Effector memory CD4-positive, alpha-beta T cell (primary cell): Measurements from ENCODE around the gene COLEC11.
"Not testable (repeated sequence)": the region's sequence is repeated elsewhere in the genome, so short reads cannot be mapped to it uniquely, and the experiment has no call there.

Experiments used
- DNase-seq, 3 donors: peaks; one replicate each; pipeline ENCODE4 v3.0.0-alpha.2; 2020
- H3K27ac ChIP-seq: 2 replicates; pipeline ENCODE4 v1.7.0; 2013; ENCODE audit warnings: mild to moderate bottlenecking, low read length, moderate library complexity; ENCODE audit not compliant: insufficient read depth, poor library complexity, severe bottlenecking
- H3K27me3 ChIP-seq: replicated peaks from 2 replicates; pipeline ENCODE4 v1.7.0; 2013; ENCODE audit warnings: mild to moderate bottlenecking, low read length; ENCODE audit not compliant: insufficient read depth, control insufficient read depth, poor library complexity, severe bottlenecking
- H3K36me3 ChIP-seq: 2 replicates; pipeline ENCODE4 v1.7.0; 2013; ENCODE audit warnings: mild to moderate bottlenecking, low read length, moderate library complexity; ENCODE audit not compliant: control insufficient read depth, insufficient read depth
- H3K4me1 ChIP-seq: 2 replicates; pipeline ENCODE4 v1.7.0; 2013; ENCODE audit warnings: low read length, mild to moderate bottlenecking; ENCODE audit not compliant: control insufficient read depth, insufficient read depth, poor library complexity, severe bottlenecking
- H3K4me3 ChIP-seq: 2 replicates; pipeline ENCODE4 v1.7.0; 2013; ENCODE audit warnings: low read length, low read depth, mild to moderate bottlenecking; ENCODE audit not compliant: insufficient read depth, poor library complexity, severe bottlenecking
- H3K9me3 ChIP-seq: 2 replicates; pipeline ENCODE4 v1.7.0; 2013; ENCODE audit warnings: mild to moderate bottlenecking, low read length, moderate library complexity; ENCODE audit not compliant: control insufficient read depth

Gene COLEC11

GRCh38 chr2:3604991-3605961, 10.4 kb downstream of the COLEC11 start:
- H3K27ac ChIP-seq: no peak overlapping the region
- DNase-seq: peak in 1 of 3 donors; percentile 56
- H3K9me3 ChIP-seq: no peaks in the 10 kb centered on the region
- no peaks in the 10 kb centered on the region for H3K27me3 ChIP-seq
- H3K36me3 ChIP-seq: no peaks in the 10 kb centered on the region
- H3K4me1 ChIP-seq: no peaks in the 10 kb centered on the region
- H3K4me3 ChIP-seq: no peak overlapping the region

GRCh38 chr2:3606028-3606369, 11.1 kb downstream of the COLEC11 start:
- no peaks in the 10 kb centered on the region for H3K36me3 ChIP-seq
- no peaks in the 10 kb centered on the region for H3K27me3 ChIP-seq

GRCh38 chr2:3606370-3607201, 11.7 kb downstream of the COLEC11 start:
- DNase-seq: no peak
- no peaks in the 10 kb centered on the region for H3K4me1 ChIP-seq
- H3K27ac ChIP-seq: no peak overlapping the region
- no peaks in the 10 kb centered on the region for H3K27me3 ChIP-seq
- no peaks in the 10 kb centered on the region for H3K9me3 ChIP-seq
- H3K4me3 ChIP-seq: no peak overlapping the region
- H3K36me3 ChIP-seq: no peaks in the 10 kb centered on the region

More at GRCh38 chr2:3606028-3606369, 11.1 kb downstream of the COLEC11 start:
- DNase-seq: no peak
- no peak overlapping the region for H3K4me3 ChIP-seq
- no peak overlapping the region for H3K27ac ChIP-seq
- no peaks in the 10 kb centered on the region for H3K4me1 ChIP-seq
- H3K9me3 ChIP-seq: no peaks in the 10 kb centered on the region

GRCh38 chr2:3608373-3609278, 13.7 kb downstream of the COLEC11 start:
- H3K36me3 ChIP-seq: no peaks in the 10 kb centered on the region
- no peaks in the 10 kb centered on the region for H3K9me3 ChIP-seq
- H3K27ac ChIP-seq: no peak overlapping the region
- no peak for DNase-seq
- no peaks in the 10 kb centered on the region for H3K27me3 ChIP-seq
- H3K4me3 ChIP-seq: no peak overlapping the region
- H3K4me1 ChIP-seq: no peaks in the 10 kb centered on the region

- H3K4me3 ChIP-seq, H3K9me3 ChIP-seq, H3K4me1 ChIP-seq, H3K27me3 ChIP-seq, H3K36me3 ChIP-seq, H3K27ac ChIP-seq, DNase-seq: not testable (repeated sequence)
Observed at GRCh38 chr2:3609279-3609673, 14.4 kb downstream of the COLEC11 start.

- H3K4me3 ChIP-seq: no peak overlapping the region
- H3K36me3 ChIP-seq: no peaks in the 10 kb centered on the region
- H3K9me3 ChIP-seq: no peaks in the 10 kb centered on the region
- DNase-seq: no peak
- no peaks in the 10 kb centered on the region for H3K27me3 ChIP-seq
- H3K27ac ChIP-seq: no peak overlapping the region
- no peaks in the 10 kb centered on the region for H3K4me1 ChIP-seq
Observed at GRCh38 chr2:3610415-3610814, 15.5 kb downstream of the COLEC11 start.

- DNase-seq: no peak
- H3K4me3 ChIP-seq: no peak overlapping the region
- no peaks in the 10 kb centered on the region for H3K4me1 ChIP-seq
- no peaks in the 10 kb centered on the region for H3K9me3 ChIP-seq
- H3K36me3 ChIP-seq: no peaks in the 10 kb centered on the region
- no peak overlapping the region for H3K27ac ChIP-seq
- H3K27me3 ChIP-seq: no peaks in the 10 kb centered on the region
Observed at GRCh38 chr2:3610881-3611505, 16.1 kb downstream of the COLEC11 start.

GRCh38 chr2:3611589-3611988, 16.7 kb downstream of the COLEC11 start:
- H3K27me3 ChIP-seq: no peaks in the 10 kb centered on the region
- no peak for DNase-seq
- H3K4me3 ChIP-seq: no peak overlapping the region
- no peak overlapping the region for H3K27ac ChIP-seq
- H3K4me1 ChIP-seq: no peaks in the 10 kb centered on the region
- no peaks in the 10 kb centered on the region for H3K36me3 ChIP-seq
- H3K9me3 ChIP-seq: no peaks in the 10 kb centered on the region
